Bronchial epithelial cell (primary cell): ENCODE results near the gene SPATA13. TPM values are rescaled to one million over a fixed set of nuclear protein-coding genes. Genes with fewer than 3 reads are reported as not detected.

Source experiments
- DNase-seq: peaks from one replicate; pipeline ENCODE4 v3.0.0-alpha.2; 2010; ENCODE audit warnings: low read depth
- FAIRE-seq: peaks from 2 replicates; lab custom pipeline; 2011; peaks lifted over from hg19 to GRCh38; lab: Jason Lieb, UNC
- H3K27me3 ChIP-seq: 2 replicates; pipeline ENCODE4 v1.5.1; 2011; ENCODE audit warnings: low read length; ENCODE audit not compliant: control insufficient read depth, insufficient read depth
- H3K36me3 ChIP-seq: 2 replicates; pipeline ENCODE4 v1.5.1; 2011; ENCODE audit warnings: low read length; ENCODE audit not compliant: control insufficient read depth, insufficient read depth
- H3K4me3 ChIP-seq: 2 replicates; pipeline ENCODE4 v1.5.1; 2011; ENCODE audit warnings: mild to moderate bottlenecking, low read depth, low read length, control low read depth
- total RNA-seq: library from RNA; depleted of rRNA; stranded (reverse); fragments of >200 nt; gene quantifications from 2 replicates; pipeline ENCODE4 v1.2.1, GENCODE V29; 2014
- TF ChIP-seq, protein P1 (sequence below): IDR thresholded peaks from 2 replicates; pipeline ENCODE4 v1.5.1; 2011; ENCODE audit warnings: mild to moderate bottlenecking, moderate library complexity, low read length, control low read depth, inconsistent platforms; ENCODE audit not compliant: insufficient read depth, severe bottlenecking

Gene SPATA13
- total RNA-seq, 1 donor from 2014 or later, result 2.1 TPM

GRCh38 chr13:24222756-24223155, 62.2 kb downstream of the SPATA13 start:
- DNase-seq (no peak), FAIRE-seq (no peak)
- H3K36me3 ChIP-seq, result no peaks in the 10 kb centered on the region
- H3K4me3 ChIP-seq, result no peak overlapping the region
- TF ChIP-seq, protein P1, sequence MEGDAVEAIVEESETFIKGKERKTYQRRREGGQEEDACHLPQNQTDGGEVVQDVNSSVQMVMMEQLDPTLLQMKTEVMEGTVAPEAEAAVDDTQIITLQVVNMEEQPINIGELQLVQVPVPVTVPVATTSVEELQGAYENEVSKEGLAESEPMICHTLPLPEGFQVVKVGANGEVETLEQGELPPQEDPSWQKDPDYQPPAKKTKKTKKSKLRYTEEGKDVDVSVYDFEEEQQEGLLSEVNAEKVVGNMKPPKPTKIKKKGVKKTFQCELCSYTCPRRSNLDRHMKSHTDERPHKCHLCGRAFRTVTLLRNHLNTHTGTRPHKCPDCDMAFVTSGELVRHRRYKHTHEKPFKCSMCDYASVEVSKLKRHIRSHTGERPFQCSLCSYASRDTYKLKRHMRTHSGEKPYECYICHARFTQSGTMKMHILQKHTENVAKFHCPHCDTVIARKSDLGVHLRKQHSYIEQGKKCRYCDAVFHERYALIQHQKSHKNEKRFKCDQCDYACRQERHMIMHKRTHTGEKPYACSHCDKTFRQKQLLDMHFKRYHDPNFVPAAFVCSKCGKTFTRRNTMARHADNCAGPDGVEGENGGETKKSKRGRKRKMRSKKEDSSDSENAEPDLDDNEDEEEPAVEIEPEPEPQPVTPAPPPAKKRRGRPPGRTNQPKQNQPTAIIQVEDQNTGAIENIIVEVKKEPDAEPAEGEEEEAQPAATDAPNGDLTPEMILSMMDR, result no peak
- H3K27me3 ChIP-seq, result no peaks in the 10 kb centered on the region

DNA sequence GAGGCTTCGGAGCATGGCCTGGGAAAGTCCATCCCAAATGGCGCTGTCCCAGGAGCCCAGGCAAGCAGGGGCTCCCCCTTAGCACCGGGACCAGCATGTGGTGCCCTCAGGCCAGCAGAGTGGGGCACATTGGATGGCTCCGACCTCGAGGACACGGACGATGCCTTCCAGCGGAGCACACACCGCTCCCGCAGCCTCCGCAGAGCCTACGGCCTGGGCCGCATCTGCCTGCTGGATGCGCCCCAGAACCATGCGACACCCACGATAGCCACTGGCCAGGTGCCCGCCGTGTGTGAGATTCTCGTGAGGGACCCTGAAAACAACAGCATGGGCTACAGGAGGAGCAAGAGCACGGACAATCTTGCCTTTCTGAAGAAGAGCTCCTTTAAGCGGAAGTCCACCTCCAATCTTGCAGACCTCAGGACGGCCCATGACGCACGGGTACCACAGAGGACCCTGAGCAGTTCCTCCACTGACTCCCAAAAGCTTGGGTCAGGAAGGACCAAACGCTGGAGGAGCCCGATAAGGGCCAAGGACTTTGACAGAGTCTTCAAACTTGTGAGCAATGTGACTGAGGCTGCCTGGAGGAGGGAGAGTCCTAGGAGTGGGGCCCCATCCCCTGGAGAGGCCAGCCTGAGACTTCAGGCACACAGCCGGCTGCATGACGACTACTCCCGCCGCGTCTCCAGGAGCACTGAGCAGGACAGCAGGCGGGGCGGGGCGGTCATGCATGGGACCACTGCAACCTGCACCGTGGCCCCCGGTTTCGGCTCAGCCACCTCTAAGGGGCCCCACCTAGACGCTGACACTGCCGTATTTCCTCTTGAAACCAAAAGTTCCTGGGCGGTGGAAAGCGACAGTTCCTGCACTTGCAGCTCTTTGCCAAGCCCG, 63.1 kb downstream of the SPATA13 start:
- no peak for FAIRE-seq
- TF ChIP-seq, protein P1, result no peak

DNA sequence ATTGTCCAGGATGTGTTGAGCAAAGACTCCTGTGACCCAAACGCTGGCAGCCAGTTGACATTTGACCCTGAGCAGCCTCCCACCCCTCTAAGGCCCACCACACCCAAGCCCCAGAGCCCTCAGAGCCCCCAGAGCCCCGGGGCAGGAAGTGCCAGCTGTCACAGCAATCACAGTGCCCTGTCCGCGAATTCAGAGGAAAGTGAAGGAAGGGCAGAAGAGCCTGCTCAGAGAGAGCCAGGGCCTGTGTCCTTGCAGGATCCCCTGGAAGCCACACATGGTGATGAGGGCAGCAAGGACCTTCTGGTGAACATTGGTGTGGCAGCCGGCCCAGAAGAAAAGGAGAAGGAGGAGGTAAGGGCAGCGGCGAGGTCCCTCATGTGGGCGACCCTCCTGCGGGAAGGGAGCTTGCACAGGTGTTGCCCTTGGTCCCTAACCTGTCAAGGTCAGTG, 63.7 kb downstream of the SPATA13 start:
- Histone ChIP-seq H3K36me3 (no peaks in the 10 kb centered on the region), H3K4me3 (no peak overlapping the region), H3K27me3 (no peaks in the 10 kb centered on the region)
- FAIRE-seq (no peak), DNase-seq (no peak)
- TF ChIP-seq, protein P1, result no peak

More for the DNA sequence above, 63.1 kb downstream of the SPATA13 start:
- H3K27me3 ChIP-seq, result no peaks in the 10 kb centered on the region
- no peaks in the 10 kb centered on the region for H3K36me3 ChIP-seq
- no peak for DNase-seq
- H3K4me3 ChIP-seq, result no peak overlapping the region

DNA sequence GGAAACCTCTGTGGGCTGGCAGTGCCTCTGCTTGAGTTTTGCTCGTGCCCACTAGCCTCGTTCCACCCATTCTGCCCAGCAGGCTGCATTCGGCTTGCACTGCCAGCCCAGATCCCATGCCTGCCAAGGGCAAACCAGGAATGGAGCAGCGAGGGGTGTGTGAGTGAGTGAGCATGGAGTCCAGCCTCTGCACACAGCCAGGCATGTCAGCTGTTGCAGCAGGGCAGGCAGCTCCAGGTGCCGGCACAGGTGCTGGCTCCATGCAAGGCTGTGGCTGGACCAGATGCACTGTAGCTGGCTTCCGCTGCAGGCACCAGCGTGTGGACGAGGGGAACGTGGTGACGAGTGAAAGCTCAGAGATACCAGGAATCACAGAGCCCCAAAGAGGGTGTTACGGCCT, 64.5 kb downstream of the SPATA13 start:
- FAIRE-seq (no peak), DNase-seq (no peak)
- Histone ChIP-seq H3K27me3 (no peaks in the 10 kb centered on the region), H3K4me3 (no peak overlapping the region), H3K36me3 (no peaks in the 10 kb centered on the region)
- TF ChIP-seq, protein P1, result no peak

DNA sequence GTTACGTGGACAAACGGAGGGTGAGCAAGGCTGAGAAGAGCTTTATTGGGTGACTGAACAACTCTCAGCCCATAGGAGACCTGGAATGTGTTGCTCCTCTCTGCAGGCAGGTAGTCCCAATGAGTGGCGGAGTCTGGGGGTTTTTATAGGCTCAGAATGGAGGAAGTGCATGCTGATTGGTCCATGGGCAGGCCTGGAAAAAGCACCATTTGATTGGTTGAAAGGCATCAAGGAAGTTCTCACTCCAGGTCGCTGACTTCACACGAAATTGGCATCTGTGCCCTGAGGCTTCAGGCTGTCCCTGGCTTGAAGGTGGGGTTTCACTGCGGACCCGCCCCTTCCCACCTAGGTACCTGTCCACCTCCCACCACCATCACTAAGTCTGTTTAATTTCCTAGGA, 65.4 kb downstream of the SPATA13 start:
- FAIRE-seq, result no peak
- no peaks in the 10 kb centered on the region for H3K27me3 ChIP-seq

More for the DNA sequence above, 65.4 kb downstream of the SPATA13 start:
- Histone ChIP-seq H3K36me3 (no peaks in the 10 kb centered on the region), H3K4me3 (no peak overlapping the region)
- no peak for DNase-seq
- TF ChIP-seq, protein P1, result no peak
